Effector memory CD8-positive, alpha-beta T cell (primary cell): ENCODE data around the gene GPN3.

ENCODE experiments used
- ATAC-seq: fragments of 150-1000 bp; cut with Tn5 transposase; replicated peaks from 2 replicates; pipeline ENCODE4 v1.10.0; 2021; ENCODE audit warnings: mild to moderate bottlenecking, moderate library complexity
- DNase-seq, 3 experiments: peaks; one replicate each; pipeline ENCODE4 v3.0.0; 2021
- H3K27ac Mint-ChIP-seq, 2 donors: one replicate each; pipeline ENCODE4 v1.8.0; 2022; ENCODE audit warnings: mild to moderate bottlenecking in 2 of 2, mixed read lengths in 2 of 2, moderate library complexity in 2 of 2
- H3K27me3 Mint-ChIP-seq, 2 donors: one replicate each; pipeline ENCODE4 v1.8.0; 2022; ENCODE audit warnings: mixed read lengths in 2 of 2
- H3K36me3 Mint-ChIP-seq: one replicate; pipeline ENCODE4 v1.8.0; 2022; ENCODE audit warnings: mild to moderate bottlenecking, moderate library complexity, mixed read lengths; ENCODE audit not compliant: insufficient read depth
- H3K4me1 Mint-ChIP-seq, 2 donors: one replicate each; pipeline ENCODE4 v1.8.0; 2022; ENCODE audit warnings: low read depth in 2 of 2, mixed read lengths in 2 of 2
- H3K4me3 Mint-ChIP-seq, 2 donors: one replicate each; pipeline ENCODE4 v1.8.0; 2022; ENCODE audit warnings: mild to moderate bottlenecking in 2 of 2, mixed read lengths in 2 of 2, moderate library complexity in 2 of 2
- H3K9me3 Mint-ChIP-seq, 2 donors: one replicate each; pipeline ENCODE4 v1.8.0; 2022; ENCODE audit warnings: mixed read lengths in 2 of 2
- total RNA-seq, 9 experiments: gene quantifications; one replicate each; lab custom pipeline; 2026; lab: John Stamatoyannopoulos, UW

GPN3 gene
- 1.3 to 35.7 (median 16.9) reads per million in 9 experiments for total RNA-seq

GRCh38 chr12:110468214-110469048 is at the start of gene GPN3, which contains the start of gene FAM216A:
TSS of gene GPN3 (minus strand) at chr12:110468257. CDS start at chr12:110468203, 54 bp downstream.
TSS of gene FAM216A (plus strand) at chr12:110468845. CDS start at chr12:110468876, 31 bp downstream.
- DNase-seq (peak; percentile 92 to 94 (median 94)), ATAC-seq (peak; percentile 85)
- H3K4me1 Mint-ChIP-seq = peaks cover 13 to 23% of the 10 kb centered on the region in 2 donors
- H3K27ac Mint-ChIP-seq = peak within 1 kb of the TSS; percentile 66 to 88
- H3K36me3 Mint-ChIP-seq = peaks cover 27% of the 10 kb centered on the region
- no peaks in the 10 kb centered on the region for H3K27me3 Mint-ChIP-seq
- peak within 1 kb of the TSS; percentile 87 to 93 for H3K4me3 Mint-ChIP-seq
- H3K9me3 Mint-ChIP-seq = no peaks in the 10 kb centered on the region

- Mint-ChIP-seq H3K4me1 (no peaks in the 10 kb centered on the region), H3K4me3 (no peak overlapping the region), H3K27me3 (no peaks in the 10 kb centered on the region), H3K36me3 (peaks cover 3% of the 10 kb centered on the region), H3K9me3 (no peaks in the 10 kb centered on the region), H3K27ac (no peak overlapping the region)
- DNase-seq (no peak), ATAC-seq (no peak)
Measured at GRCh38 chr12:110516995-110517394, 48.9 kb upstream of the GPN3 start.

GRCh38 chr12:110514363-110514762 is 46.3 kb upstream of the GPN3 start:
- Mint-ChIP-seq H3K4me1 (no peaks in the 10 kb centered on the region), H3K27me3 (no peaks in the 10 kb centered on the region), H3K4me3 (no peak overlapping the region), H3K36me3 (peaks cover 3% of the 10 kb centered on the region), H3K27ac (no peak overlapping the region), H3K9me3 (no peaks in the 10 kb centered on the region)
- ATAC-seq (no peak), DNase-seq (no peak)

GRCh38 chr12:110513842-110514241 is 45.8 kb upstream of the GPN3 start:
- no peak overlapping the region for H3K27ac Mint-ChIP-seq

GRCh38 chr12:110508071-110508586 is 40.1 kb upstream of the GPN3 start:
- Mint-ChIP-seq H3K36me3 (no peaks in the 10 kb centered on the region), H3K4me1 (no peaks in the 10 kb centered on the region), H3K27ac (no peak overlapping the region), H3K4me3 (no peak overlapping the region), H3K27me3 (no peaks in the 10 kb centered on the region), H3K9me3 (no peaks in the 10 kb centered on the region)
- no peak for ATAC-seq
- no peak for DNase-seq

More at GRCh38 chr12:110513842-110514241, 45.8 kb upstream of the GPN3 start:
- Mint-ChIP-seq H3K27me3 (no peaks in the 10 kb centered on the region), H3K36me3 (no peaks in the 10 kb centered on the region), H3K4me3 (no peak overlapping the region), H3K4me1 (no peaks in the 10 kb centered on the region), H3K9me3 (no peaks in the 10 kb centered on the region)
- DNase-seq (no peak), ATAC-seq (no peak)

- Mint-ChIP-seq H3K9me3 (no peaks in the 10 kb centered on the region), H3K27me3 (no peaks in the 10 kb centered on the region), H3K4me1 (peaks cover 13 to 20% of the 10 kb centered on the region in 2 donors), H3K4me3 (no peak overlapping the region), H3K27ac (no peak overlapping the region), H3K36me3 (peaks cover 14% of the 10 kb centered on the region)
- ATAC-seq (no peak), DNase-seq (no peak)
Measured at GRCh38 chr12:110505332-110505731, 37.3 kb upstream of the GPN3 start.

- Mint-ChIP-seq H3K36me3 (peaks cover 17% of the 10 kb centered on the region), H3K9me3 (no peaks in the 10 kb centered on the region), H3K27me3 (no peaks in the 10 kb centered on the region), H3K4me1 (peaks cover 24 to 25% of the 10 kb centered on the region in 2 donors), H3K27ac (no peak overlapping the region), H3K4me3 (no peak overlapping the region)
- no peak for DNase-seq
- no peak for ATAC-seq
Measured at GRCh38 chr12:110503432-110503831, 35.4 kb upstream of the GPN3 start.

GRCh38 chr12:110501752-110502738 is 34.0 kb upstream of the GPN3 start, which contains the start of the genes RAD9B and VPS29:
TSS of gene RAD9B (plus strand) at chr12:110502331. CDS start at chr12:110502338, 7 bp downstream.
TSS of gene VPS29 (minus strand) at chr12:110502111. CDS start at chr12:110502051, 60 bp downstream.
- H3K36me3 Mint-ChIP-seq = peaks cover 23% of the 10 kb centered on the region
- peak within 1 kb of the TSS; percentile 87 to 100 for H3K4me3 Mint-ChIP-seq
- peaks cover 24 to 29% of the 10 kb centered on the region in 2 donors for H3K4me1 Mint-ChIP-seq
- H3K9me3 Mint-ChIP-seq = no peaks in the 10 kb centered on the region
- DNase-seq (peak; percentile 98 to 99 (median 98)), ATAC-seq (peak; percentile 93)
- H3K27ac Mint-ChIP-seq = peak within 1 kb of the TSS; percentile 97 to 98
- H3K27me3 Mint-ChIP-seq = no peaks in the 10 kb centered on the region

GRCh38 chr12:110501399-110501751 is 33.3 kb upstream of the GPN3 start:
- Mint-ChIP-seq H3K36me3 (peaks cover 29% of the 10 kb centered on the region), H3K4me3 (peak overlapping the region; percentile 87 to 100), H3K27me3 (no peaks in the 10 kb centered on the region)

GRCh38 chr12:110498984-110499706 is 31.1 kb upstream of the GPN3 start:
- H3K27ac Mint-ChIP-seq = peak overlapping the region; percentile 32 to 46

More at GRCh38 chr12:110501399-110501751, 33.3 kb upstream of the GPN3 start:
- ATAC-seq (peak; percentile 3), DNase-seq (no peak)
- no peaks in the 10 kb centered on the region for H3K9me3 Mint-ChIP-seq
- H3K27ac Mint-ChIP-seq = peak overlapping the region; percentile 97 to 98
- H3K4me1 Mint-ChIP-seq = peaks cover 24 to 29% of the 10 kb centered on the region in 2 donors

GRCh38 chr12:110475426-110475825 is 7.4 kb upstream of the GPN3 start:
- H3K27me3 Mint-ChIP-seq = no peaks in the 10 kb centered on the region
- no peak overlapping the region for H3K4me3 Mint-ChIP-seq
- ATAC-seq (no peak), DNase-seq (no peak)
- H3K27ac Mint-ChIP-seq = no peak overlapping the region
- no peaks in the 10 kb centered on the region for H3K4me1 Mint-ChIP-seq
- H3K36me3 Mint-ChIP-seq = peaks cover 3% of the 10 kb centered on the region
- no peaks in the 10 kb centered on the region for H3K9me3 Mint-ChIP-seq

More at GRCh38 chr12:110498984-110499706, 31.1 kb upstream of the GPN3 start:
- Mint-ChIP-seq H3K36me3 (peaks cover 51% of the 10 kb centered on the region), H3K9me3 (no peaks in the 10 kb centered on the region), H3K27me3 (no peaks in the 10 kb centered on the region), H3K4me3 (peak overlapping the region; percentile 23 to 100), H3K4me1 (peaks cover 24 to 29% of the 10 kb centered on the region in 2 donors)
- DNase-seq = no peak
- no peak for ATAC-seq

- Mint-ChIP-seq H3K9me3 (no peaks in the 10 kb centered on the region), H3K4me1 (peaks cover 13 to 23% of the 10 kb centered on the region in 2 donors), H3K27ac (peak overlapping the region; percentile 66 to 88), H3K4me3 (peak overlapping the region; percentile 87 to 93), H3K27me3 (no peaks in the 10 kb centered on the region), H3K36me3 (peaks cover 31% of the 10 kb centered on the region)
- no peak for DNase-seq
- ATAC-seq = no peak
Measured at GRCh38 chr12:110467847-110468213, 227 bp downstream of the GPN3 start.
